Stimulated activated CD4-positive, alpha-beta T cell treated with anti-CD3 and anti-CD28 coated beads, Interleukin-1b, Interleukin-23, amount 100 ng/mL, for 4 hours (primary cell): ENCODE measurements around the gene UBE2L3.
"Not testable (repeated sequence)": the region's sequence is repeated elsewhere in the genome, so short reads cannot be mapped to it uniquely, and the experiment has no call there.

Experiments used
- DNase-seq, 2 donors: peaks; one replicate each; pipeline ENCODE4 v3.0.0-alpha.2; 2020; ENCODE audit warnings: low read depth in 2 of 2

Gene UBE2L3

GRCh38 chr22:21571679-21572078 is 4.2 kb downstream of the UBE2L3 start:
- DNase-seq = no peak

DNA sequence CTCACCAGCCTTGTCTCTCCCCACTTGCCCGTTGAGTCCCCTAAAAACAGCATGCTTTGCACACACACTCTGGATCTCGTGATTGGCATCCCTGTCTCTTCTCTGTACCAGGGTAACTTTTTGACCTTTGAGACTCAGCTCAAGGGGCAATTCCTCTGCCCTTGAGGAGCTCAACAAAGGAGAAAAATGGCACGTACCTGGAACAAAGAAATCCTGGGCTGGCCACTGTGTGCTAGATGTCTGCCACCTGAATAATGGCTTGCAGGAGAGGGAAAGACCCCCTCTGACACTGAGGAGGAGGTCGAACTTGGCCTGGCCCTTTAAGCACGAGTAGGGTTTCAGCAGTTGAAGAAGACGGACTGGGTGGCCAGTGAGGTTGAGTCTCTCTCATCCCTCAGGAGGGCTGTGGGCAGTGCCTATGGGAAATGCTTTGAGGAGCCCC is 5.8 kb downstream of the UBE2L3 start:
- no peak for DNase-seq

DNA sequence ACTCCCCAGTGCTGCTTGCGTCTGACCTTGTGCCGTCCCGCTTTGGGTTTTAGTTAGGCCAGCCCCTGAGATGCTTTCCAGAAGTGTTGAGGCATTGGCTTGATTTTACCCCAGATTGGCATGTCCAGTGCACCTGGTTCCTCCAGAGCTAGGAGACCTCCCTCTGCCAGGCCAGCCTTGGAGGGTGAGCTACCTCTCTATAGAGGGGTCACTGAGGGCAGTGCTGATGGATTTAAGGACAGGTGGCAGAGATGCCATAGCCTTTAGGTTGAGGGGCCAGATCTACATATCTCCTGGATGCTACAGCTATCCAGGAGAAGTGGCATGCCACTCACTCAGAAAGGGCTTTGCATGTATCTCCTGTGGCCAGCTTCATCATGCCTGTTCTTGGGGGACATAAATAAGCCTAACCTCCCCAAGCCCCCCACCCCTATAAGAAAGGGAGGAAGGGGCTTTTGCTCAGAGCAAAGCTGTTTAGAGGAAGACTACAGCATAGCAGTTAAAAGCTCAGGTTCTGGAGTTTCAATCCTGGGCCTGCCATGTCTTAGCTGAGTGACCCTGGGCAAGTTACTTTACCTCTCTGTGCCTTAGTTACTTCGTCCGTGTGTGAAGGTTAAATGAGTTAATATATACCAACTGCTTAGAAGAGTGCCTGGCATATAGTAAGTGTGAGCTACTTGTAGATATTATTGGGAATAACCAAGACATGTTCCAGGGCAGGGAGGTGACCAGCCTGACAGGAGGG is 6.4 kb downstream of the UBE2L3 start:
- no peak for DNase-seq

DNA sequence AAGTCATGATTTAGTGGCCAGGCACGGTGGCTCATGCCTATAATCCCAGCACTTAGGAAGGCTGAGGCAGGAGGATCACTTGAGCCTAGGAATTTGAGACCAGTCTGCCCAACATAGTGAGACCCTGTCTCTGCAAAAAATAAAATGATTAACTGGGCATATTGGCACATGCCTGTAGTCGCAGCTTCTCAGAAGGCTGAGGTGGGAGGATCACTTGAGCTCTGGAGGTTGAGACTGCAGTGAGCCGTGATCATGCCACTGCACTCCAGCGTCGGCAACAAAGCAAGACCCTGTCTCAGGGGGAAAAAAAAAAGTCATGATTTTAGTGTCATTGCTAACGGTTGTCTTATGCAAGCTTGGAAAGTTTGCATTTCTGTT is 11.9 kb downstream of the UBE2L3 start:
- no peak for DNase-seq

GRCh38 chr22:21580623-21581007 is 13.1 kb downstream of the UBE2L3 start:
- DNase-seq = not testable (repeated sequence)

DNA sequence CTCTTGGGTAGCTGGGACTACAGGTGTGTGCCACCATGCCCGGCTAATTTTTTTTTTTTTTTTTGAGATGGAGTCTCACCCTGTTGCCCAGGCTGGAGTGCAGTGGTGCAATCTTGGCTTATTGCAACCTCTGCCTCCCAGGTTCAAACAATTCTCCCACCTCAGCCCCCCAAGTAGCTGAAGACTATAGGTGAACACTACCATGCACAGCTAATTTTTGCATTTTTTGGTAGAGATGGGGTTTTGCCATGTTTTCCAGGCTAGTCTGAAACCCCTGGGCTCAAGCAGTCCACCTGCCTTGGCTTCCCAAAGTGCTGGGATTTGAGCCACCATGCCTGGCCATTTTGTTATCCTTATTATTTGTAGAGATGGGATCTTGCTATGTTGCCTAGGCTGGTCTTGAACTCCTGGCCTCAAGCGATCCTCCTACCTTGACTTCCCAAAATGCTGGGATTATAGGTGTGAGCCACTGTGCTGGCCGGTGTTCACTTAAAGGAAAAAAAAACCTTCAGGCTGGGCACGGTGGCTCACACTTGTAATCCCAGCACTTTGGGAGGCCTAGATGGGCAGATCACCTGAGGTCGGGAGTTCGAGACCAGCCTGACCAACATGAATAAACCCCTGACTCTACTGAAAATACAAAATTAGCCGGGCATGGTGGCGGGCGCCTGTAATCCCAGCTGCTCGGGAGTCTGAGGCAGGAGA is 13.6 kb downstream of the UBE2L3 start:
- not testable (repeated sequence) for DNase-seq

DNA sequence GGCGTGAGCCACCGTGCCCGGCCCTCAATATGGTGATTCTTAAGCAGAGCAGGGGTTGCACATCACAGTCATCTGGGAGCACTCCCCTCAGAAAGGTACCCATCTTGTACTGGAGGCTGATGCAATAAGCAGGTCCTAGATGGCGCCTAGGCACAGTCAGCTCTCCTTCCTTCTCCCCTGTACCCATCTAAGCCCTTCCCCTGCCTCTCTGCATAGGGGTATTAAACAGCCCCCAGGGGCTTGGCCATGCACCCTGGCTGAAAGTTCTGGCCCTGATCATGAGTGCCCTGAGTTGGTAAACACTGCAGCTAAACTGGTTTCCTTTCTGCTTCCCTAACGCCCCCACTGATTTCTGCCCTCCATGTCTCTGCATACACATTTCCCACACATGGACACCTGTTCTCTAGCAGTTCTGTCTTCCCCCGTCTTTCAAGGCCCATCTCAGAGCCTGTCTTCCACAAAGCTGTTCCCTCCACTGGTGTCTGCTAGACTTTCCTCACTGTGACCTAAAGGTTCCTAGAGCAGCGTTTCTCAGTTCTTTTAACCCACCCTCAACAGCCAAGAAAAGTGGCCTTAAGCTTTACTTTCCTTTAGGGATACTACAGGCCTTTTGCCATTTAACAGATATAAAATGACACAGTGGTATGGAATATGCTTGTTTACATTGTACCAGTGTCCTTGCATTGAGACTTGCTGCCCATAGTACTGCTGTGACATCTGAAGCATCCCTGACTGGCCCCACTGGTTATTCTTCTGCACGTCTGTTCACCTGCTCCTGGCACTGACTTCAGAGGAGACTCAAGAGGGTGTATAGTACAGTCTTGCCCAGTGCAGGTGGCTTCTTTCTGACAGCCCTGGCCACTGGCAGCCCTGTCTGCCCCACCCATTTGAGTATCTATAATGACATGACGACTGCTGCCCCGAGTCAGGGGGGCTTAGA is 15.6 kb downstream of the UBE2L3 start:
- DNase-seq = no peak

DNA sequence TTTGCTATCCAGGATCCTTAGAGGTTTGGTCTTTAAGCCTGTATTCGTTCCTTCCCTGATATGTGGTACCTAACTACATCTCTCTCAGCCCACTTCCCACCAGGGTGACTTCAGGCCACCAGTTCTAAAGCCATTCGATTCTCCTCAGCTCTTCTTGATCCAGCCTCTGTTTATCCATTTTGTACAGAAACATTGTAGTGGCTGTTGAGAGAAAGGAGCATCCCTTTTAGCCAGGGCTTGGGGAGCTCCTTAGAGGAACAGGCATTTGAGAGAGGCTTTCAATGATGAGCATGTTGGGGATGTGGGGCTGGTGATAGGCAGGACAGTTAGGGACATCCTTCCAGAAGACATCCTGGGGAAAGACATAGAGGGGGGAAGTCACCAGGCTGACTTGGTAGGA is 17.9 kb downstream of the UBE2L3 start:
- DNase-seq = no peak

DNA sequence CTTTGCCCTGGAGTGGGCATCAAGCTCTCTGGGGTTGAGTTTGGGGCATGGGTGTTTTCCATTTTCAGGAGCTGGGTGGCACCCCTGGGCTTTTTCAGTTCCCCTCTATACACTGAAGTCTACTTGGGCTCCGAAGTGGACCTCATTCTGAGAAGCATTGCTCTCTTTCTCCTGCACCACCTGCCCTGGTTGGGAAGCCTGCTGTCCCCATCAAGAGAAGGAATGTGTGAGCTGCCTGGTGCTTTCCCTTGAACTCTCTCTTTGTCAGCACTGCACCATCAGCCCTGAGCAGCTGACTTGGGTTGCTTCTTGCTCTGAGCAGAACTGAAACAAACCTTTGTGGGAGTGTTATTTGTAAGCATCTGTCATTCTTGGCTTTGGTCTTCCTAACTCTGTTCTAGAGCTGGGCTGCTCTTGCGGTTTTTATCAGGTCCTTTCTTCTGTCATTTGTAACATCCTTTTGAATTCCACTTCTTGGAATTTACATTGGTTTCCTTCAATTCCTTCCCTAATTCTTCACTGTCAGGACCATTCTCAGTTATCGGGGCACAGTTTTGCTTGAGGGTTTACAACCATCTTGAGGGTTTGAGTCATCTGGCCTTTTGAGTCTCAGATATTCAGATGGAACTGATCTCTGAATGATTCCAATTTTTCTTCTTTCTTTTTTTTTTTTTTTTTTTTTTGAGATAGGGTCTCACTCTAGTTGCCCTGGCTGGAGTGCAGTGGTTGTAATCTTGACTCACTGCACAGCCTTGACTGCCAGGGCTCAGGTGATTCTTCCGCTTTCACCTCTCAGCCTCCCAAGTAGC is 20.5 kb downstream of the UBE2L3 start:
- DNase-seq = peak in 1 of 2 donors; percentile 15

- no peak for DNase-seq
These were observed 21.9 kb downstream of the UBE2L3 start for GRCh38 chr22:21589396-21589795.

- no peak for DNase-seq
These were observed 23.5 kb downstream of the UBE2L3 start for GRCh38 chr22:21590809-21591641.

- DNase-seq = no peak
These were observed 24.2 kb downstream of the UBE2L3 start for GRCh38 chr22:21591695-21592094.

DNA sequence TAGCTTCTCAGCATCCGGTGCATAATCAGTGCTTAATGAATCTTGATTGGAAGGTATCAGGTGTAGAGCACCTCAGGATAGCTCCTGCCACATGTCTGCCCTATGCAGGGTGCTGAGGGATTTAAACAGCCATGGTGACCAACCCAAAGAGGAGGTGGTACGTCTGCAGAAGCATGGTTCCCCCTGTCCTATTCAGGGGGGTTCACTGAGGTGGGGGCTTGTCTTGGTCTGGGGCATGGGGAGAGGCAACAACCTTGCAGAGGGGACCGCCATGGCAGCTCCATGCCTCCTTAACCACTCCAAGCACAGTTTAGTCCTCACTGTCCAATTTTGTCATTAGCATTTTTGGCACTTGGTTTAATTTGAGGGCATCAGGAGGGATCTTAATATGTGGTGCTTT is 24.9 kb downstream of the UBE2L3 start:
- no peak for DNase-seq

DNA sequence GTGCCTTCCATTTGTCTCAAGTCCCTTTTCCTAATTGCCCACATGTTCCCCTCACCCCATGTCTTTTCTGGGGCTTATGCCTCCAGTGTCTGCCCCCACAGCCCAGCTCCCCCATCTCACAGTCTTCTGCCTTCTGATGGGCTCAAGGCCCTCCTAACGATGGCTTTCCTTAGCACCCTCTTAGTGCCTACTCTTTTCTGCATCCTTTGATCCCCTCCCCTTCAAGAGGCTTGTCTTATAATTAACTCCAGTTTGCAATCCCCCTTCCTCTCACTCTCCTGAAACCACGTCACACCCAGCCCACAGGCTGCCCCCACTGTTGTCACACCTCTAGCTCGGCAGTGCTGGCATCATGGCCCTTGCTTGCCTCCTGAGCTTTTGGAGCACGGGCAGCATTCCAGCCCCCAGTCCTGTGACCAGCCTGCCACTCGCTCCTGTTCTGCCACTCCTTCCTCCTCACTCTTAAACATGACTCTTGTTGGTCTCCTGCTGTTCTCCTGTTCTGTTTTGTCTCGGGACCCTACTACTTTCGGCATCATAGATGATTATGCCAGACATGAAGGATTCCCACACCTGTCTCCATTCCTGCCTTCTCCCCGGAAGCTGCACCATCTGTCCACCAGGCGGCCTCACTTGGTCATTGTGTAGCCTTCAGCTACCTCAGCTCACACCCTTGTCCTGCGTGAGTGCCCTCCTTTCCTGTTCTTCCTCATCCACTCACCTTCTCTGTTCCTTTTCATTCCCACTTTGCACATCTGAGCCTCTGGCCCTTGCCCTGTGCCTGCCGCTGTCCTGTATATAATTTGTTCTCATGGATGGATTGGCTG is 26.1 kb downstream of the UBE2L3 start:
- no peak for DNase-seq

DNA sequence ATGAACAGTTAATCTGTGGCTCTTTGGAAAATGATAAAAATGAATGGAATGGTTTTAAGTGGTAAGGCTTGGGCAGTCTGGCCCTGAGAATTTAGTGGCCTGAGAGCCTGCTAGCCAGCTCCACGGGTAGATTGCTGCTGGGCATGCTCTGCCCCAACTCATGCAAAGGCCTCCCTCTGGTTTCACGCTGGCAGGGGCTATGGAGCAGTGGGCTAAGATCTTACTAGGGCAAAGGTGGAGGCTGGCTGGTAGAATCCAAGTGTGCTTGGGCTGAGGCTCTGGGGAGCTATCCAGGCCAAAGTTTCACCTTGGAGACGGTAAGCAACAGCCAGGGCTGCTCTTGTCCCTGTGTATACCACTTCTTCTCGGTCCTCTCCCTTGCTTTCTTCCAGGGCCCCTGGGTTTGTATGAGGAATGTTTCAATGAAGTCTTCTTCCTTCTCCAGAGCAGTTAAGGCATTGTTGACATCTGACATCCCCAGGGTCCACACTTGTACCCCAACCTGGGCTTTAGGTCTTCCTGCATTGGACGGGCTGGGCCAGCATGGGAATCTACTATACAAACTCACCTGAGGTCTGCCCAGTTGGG is 27.4 kb downstream of the UBE2L3 start:
- no peak for DNase-seq

DNA sequence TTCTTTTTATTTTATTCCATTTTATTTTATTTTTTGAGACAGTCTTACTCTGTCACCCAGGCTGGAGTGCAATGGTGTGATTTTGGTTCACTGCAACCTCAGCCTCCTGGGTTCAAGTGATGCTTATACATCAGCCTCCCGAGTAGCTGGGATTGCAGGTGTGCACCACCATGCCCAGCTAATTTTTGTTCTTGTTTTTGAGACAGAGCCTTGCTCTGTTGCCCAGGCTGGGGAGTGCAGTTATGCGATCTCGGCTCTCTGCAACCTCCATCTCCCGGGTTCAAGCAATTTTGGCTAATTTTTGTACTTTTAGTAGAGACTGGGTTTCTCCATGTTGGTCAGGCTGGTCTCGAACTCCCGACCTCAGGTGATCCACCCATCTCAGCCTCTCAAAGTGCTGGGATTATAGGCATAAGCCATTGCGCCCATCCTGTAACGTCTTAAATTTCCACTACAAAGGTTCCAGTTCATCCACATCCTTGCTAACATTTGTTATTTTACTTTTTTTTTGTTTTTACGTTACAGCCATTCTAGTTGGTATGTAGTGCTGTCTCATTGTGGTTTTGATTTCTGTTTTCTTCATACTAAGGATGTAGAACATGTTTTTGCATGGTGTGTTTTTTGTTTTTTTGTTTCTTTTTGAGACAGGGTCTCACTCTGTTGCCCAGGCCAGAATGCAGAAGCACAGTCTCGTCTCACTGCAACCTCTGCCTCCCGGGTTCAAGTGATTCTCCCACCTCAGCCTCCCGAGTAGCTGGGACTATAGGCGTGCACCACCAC is 29.0 kb downstream of the UBE2L3 start:
- DNase-seq = not testable (repeated sequence)

DNA sequence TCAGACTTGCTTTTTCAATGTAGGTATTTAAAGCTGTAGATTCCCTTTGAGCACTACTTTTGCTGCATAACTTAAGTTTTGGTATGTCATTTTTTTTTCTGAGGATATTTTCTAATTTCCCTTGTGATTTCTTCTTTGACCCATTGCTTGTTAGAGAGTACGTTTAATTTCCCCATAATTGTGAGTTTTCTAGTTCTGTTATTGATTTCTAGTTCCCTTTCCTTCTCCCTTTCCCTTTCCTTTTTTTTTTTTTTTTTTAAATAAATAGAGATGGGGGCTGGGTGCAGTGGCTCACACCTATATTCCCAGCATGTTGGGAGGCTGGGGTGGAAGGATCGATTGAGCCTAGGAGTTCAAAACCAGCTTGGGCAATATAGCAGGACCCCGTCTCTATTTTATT is 30.8 kb downstream of the UBE2L3 start:
- DNase-seq = no peak
